ENCODE results near the gene FBXW2.
"Not testable (repeated sequence)": the region's sequence is repeated elsewhere in the genome, so short reads cannot be mapped to it uniquely, and the experiment has no call there.

The FBXW2 gene

DNA sequence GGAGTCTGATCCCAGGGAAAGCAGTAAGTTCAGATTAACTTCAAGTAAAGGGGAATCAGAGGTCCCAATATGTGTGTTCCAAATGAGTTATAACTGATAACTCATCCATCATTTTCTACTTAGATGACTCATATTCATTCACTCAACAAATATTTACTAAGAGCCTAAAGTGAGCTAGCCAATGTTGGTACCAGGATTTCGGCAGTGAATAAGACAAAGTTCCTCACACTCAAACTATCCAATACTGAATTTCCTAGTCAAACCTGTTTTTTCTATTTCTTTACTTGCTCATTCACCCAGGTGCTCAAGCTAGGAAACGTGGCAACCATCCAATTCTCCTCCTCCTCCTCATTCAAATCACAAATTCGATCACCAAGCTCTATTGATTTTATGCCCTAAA is 25.8 kb downstream of the FBXW2 start:
- Mint-ChIP-seq H3K36me3 (peaks cover 100% of the 10 kb centered on the region), H3K27ac (peak overlapping the region; percentile 69), H3K9me3 (no peaks in the 10 kb centered on the region), H3K4me1 (peaks cover 13% of the 10 kb centered on the region), H3K4me3 (no peak overlapping the region)
- no peak for ATAC-seq
- DNase-seq (ENCODE audit: low spot score in 2 of 2): no peak

DNA sequence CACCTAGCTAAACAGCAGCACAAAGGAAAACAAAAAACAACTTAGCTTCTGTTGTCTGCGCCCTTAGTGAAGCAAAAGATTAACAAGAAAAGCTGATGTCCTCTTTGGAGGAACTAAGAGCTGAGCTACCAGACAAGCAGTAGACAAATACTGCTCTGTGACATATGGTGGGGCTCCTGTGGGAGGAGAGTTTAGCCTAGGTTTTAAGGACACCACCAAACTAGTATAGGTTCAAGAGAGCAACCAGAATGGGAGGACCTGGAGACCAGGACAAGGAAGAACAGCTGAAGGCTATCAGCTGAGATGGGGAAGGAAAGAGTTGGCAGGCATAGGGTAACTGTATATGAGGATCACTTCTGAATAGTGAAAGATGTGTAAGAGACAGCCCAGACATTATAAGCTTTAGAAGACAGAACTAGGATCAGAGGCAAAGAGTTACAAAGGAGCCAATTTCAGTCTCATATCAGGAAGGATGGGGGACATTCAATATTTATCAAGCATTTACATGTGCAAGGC is 27.2 kb downstream of the FBXW2 start:
- Mint-ChIP-seq H3K9me3 (no peaks in the 10 kb centered on the region), H3K4me3 (no peak overlapping the region), H3K36me3 (peaks cover 100% of the 10 kb centered on the region), H3K4me1 (peaks cover 13% of the 10 kb centered on the region), H3K27ac (peak overlapping the region; percentile 69)
- DNase-seq (ENCODE audit: low spot score in 2 of 2): no peak
- ATAC-seq: no peak

DNA sequence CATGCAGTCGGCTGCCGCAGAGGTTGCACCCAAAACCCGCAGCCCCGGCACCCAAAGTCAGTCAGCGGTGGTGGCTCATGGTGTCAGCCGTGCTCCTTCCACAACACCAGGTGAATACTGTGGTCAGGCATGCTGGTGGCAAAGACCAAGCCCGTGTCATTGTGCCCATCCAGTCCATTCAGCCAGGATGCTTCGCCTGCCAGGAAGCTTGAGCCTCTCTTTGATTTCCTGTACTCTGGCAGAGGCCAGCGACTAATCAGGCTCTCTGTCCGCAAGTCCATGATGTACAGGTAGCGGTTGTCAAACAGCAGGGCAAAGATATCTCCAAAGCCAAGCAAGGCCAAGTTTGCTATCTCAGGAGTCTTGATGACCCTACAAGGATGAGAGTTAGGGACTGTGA is 28.7 kb downstream of the FBXW2 start:
- peaks cover 100% of the 10 kb centered on the region for H3K36me3 Mint-ChIP-seq
- H3K27ac Mint-ChIP-seq: no peak overlapping the region

DNA sequence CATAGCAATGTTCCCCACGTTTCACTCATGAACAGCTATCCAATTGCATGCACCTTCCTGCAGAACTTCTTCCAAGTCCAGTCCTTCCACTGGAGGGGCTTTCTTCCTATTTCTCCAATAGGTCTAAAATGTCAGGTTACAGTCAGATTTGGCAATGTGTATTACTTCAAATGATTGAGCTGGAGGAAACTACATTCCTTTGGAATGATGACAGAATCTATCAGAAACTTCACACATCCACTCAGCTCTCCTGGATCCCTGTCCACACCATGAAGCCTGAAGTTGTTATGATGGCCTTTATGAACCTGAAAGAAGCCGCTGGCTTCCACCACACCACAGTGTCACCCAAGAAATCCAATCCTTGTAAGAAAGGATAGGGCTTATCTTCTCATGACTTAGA is 32.2 kb downstream of the FBXW2 start:
- H3K9me3 Mint-ChIP-seq: no peaks in the 10 kb centered on the region
- no peaks in the 10 kb centered on the region for H3K4me1 Mint-ChIP-seq
- DNase-seq (ENCODE audit: low spot score in 2 of 2) (no peak), ATAC-seq (no peak)
- no peak overlapping the region for H3K27ac Mint-ChIP-seq
- H3K4me3 Mint-ChIP-seq: no peak overlapping the region
- H3K36me3 Mint-ChIP-seq: peaks cover 85% of the 10 kb centered on the region

More for the DNA sequence above, 28.7 kb downstream of the FBXW2 start:
- DNase-seq (ENCODE audit: low spot score in 2 of 2): no peak
- ATAC-seq: no peak
- Mint-ChIP-seq H3K4me1 (peaks cover 7% of the 10 kb centered on the region), H3K4me3 (no peak overlapping the region), H3K9me3 (no peaks in the 10 kb centered on the region)

DNA sequence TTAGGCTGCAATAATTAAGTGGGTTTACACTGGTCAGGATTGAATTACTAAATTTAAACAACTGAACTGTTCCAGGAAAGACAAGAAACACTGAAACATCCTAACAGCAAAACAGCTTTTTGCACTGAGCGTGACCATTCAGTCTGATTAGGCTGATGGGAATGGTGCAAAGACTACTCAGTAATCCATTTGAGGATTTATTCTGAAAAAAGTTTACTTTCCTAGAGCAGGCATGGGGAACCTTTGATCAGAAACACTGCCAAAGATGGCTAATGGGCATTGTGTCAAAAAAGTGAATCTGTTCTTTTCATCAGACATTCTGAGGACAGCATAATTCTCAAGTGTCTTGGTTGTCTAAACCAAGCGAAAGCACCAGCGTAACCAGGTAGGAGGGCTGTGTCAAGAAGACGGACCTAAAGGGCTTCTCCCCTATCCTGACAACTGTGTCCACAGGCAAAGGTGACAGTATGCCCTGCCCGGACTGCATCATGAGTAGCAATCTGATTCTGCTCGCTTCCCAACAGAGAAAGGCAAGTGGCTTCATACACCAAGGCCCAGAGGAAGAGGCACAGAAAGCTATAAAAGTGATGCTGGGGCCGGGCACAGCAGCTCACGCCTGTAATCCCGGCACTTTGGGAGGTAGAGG is 33.3 kb downstream of the FBXW2 start:
- DNase-seq (ENCODE audit: low spot score in 2 of 2) (no peak), ATAC-seq (no peak)
- Mint-ChIP-seq H3K27ac (peak overlapping the region; percentile 39), H3K4me1 (no peaks in the 10 kb centered on the region), H3K36me3 (peaks cover 74% of the 10 kb centered on the region), H3K4me3 (no peak overlapping the region), H3K9me3 (no peaks in the 10 kb centered on the region)

DNA sequence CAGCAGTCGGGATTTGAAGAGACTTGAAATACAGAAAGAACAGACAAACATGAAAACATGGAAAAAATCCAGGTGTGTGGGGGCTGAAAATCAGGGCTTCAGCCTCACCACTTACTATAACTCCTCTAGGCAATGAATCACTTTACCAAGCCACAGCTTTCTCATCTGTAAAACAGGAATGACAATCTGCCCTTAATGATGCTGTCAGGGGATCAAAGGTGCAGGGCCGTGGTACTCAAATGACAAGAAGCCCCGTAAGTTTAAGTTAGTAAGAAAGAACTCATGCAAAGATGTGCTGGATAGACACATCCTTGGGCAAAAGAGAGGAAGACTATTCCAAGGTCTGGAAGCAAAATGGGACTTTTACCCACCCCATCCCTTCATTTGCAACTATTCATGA is 34.7 kb downstream of the FBXW2 start:
- Mint-ChIP-seq H3K36me3 (peaks cover 60% of the 10 kb centered on the region), H3K4me1 (no peaks in the 10 kb centered on the region), H3K4me3 (no peak overlapping the region), H3K27ac (peak overlapping the region; percentile 39), H3K9me3 (no peaks in the 10 kb centered on the region)
- ATAC-seq (peak; percentile 58), DNase-seq (ENCODE audit: low spot score in 2 of 2) (no peak)

DNA sequence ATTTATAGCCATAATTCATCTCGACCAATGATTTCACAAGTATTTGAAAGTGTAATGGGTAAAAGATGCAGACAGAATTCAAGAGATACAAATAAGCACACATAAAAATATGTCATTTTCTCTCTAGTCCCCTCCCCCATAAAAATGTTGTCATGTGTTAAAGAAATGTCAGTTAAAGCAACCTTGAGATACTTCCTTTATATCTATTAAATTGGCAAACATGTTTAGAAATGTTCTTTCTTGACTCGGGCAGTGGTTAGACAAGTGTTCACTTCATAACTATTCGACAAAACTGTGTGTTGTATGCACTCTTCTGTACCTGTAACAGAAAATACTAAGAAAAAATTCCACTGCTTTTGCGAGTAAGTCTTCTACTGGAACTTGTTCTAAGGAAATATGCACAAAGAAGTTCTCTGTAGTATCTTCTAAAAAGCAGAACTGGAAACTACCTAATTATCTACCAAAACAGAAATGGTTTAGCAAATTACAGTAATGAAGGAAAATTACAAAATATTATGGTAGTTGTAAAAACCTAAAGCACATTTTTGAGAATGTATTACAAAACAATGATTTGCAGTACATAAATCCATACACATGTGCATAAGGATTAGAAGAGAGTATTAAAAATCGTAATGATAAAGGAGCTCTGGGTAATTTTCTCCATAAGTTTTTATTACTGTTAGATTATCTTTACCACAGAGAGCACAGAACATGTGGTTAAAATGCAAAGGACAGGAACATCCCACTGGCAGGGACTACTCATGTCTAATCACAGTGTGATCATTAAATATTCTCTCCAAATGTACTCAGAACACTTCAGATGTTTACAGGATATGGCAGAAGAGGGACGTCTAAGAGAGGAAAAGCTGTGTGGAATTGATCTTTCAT is 35.9 kb downstream of the FBXW2 start:
- no peaks in the 10 kb centered on the region for H3K4me1 Mint-ChIP-seq
- peak overlapping the region; percentile 18 for H3K27ac Mint-ChIP-seq
- DNase-seq (ENCODE audit: low spot score in 2 of 2): no peak
- H3K36me3 Mint-ChIP-seq: peaks cover 48% of the 10 kb centered on the region
- ATAC-seq: no peak
- no peaks in the 10 kb centered on the region for H3K9me3 Mint-ChIP-seq
- H3K4me3 Mint-ChIP-seq: no peak overlapping the region

DNA sequence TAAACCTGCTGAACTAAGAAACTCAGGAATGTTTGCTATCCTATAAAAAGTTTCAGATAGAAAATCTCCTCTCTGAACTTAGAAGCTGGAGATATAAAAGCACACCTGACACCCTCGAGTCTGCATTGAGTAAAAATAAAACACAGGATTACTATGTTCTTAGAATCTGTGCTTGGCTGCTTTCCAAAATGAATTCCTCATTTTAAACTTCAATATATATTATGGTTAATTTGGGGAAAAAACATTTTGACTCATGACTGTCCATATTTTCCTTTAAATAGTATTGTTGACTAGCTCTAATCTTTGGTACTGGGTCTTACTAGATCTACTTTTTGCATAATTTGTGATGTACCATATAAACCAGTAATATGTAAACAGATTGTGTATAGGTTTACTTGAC is 36.7 kb downstream of the FBXW2 start:
- Mint-ChIP-seq H3K36me3 (peaks cover 40% of the 10 kb centered on the region), H3K9me3 (no peaks in the 10 kb centered on the region), H3K27ac (peak overlapping the region; percentile 18), H3K4me1 (no peaks in the 10 kb centered on the region), H3K4me3 (no peak overlapping the region)
- ATAC-seq: no peak
- no peak for DNase-seq (ENCODE audit: low spot score in 2 of 2)

DNA sequence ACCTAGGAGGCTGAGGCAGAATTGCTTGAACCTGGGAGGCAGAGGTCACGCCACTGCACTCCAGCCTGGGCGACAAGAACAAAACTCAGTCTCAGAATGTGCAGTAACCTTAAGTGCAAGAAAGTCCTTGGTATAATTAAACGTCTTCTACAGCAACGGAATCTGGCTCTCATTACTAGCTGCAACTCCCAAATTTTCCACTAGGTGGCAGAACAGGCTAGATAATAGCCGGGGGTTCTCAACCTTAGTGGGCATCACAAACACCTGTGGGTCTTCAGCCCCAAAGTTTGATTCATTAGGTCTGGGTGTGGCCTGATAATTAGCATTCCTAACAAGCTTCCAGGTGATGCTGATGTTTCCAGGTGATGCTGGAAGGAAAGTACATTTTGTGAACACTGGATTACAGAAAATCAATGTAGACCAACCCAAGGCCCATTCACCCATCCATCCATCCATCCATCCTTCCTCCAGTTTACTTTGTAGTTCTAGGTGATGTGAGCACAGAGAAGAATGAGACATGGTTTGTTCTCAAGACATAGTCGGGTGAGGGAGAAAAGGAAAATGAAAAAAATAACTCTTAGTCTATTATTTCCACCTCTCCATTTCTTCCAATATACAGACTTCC is 37.3 kb downstream of the FBXW2 start:
- H3K4me1 Mint-ChIP-seq: no peaks in the 10 kb centered on the region
- H3K36me3 Mint-ChIP-seq: peaks cover 34% of the 10 kb centered on the region
- DNase-seq (ENCODE audit: low spot score in 2 of 2): peak; percentile 68 to 89
- H3K4me3 Mint-ChIP-seq: no peak overlapping the region
- no peak overlapping the region for H3K27ac Mint-ChIP-seq
- H3K9me3 Mint-ChIP-seq: no peaks in the 10 kb centered on the region
- peak; percentile 69 for ATAC-seq

DNA sequence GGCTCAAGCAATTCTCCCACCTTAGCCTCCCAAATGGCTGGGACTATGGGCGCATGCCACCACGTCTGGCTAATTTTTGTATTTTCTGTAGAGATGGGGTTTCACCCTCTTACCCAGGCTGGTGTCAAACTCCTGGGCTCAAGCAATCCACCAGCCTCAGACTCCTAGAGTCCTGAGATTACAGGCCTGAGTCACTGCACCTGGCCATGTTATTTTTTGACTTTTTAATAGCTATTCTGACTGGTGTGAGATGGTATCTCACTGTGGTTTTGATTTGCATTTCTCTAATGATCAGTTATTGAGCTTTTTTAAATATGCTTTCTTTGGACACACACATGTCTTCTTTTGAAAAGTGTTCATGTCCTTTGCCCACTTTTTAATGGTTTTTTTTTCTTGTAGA is 38.2 kb downstream of the FBXW2 start:
- no peaks in the 10 kb centered on the region for H3K9me3 Mint-ChIP-seq

DNA sequence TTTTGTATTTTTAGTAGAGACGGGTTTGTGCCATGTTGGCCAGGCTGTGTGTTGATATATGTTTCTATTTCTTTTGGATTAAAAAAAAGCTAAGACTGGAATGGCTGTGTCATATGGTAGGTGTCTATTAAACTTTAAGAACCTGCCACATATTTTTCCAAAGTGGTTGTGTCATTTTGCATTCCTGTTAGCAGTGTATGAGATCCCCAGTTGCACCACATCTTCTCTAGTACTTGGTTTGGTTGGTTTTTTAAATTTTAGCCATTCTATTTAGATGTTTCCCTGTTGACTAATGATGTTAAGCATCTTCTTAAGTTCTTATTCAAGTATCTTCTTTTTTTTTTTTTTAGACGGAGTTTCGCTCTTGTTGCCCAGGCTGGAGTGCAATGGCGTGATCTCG is 42.8 kb downstream of the FBXW2 start:
- ATAC-seq (no peak), DNase-seq (ENCODE audit: low spot score in 2 of 2) (no peak)
- H3K4me1 Mint-ChIP-seq: no peaks in the 10 kb centered on the region
- H3K36me3 Mint-ChIP-seq: no peaks in the 10 kb centered on the region
- H3K4me3 Mint-ChIP-seq: no peak overlapping the region
- H3K9me3 Mint-ChIP-seq: no peaks in the 10 kb centered on the region
- no peak overlapping the region for H3K27ac Mint-ChIP-seq

More for the DNA sequence above, 38.2 kb downstream of the FBXW2 start:
- H3K27ac Mint-ChIP-seq: no peak overlapping the region
- H3K4me1 Mint-ChIP-seq: no peaks in the 10 kb centered on the region
- DNase-seq (ENCODE audit: low spot score in 2 of 2) (no peak), ATAC-seq (no peak)
- peaks cover 25% of the 10 kb centered on the region for H3K36me3 Mint-ChIP-seq
- no peak overlapping the region for H3K4me3 Mint-ChIP-seq

DNA sequence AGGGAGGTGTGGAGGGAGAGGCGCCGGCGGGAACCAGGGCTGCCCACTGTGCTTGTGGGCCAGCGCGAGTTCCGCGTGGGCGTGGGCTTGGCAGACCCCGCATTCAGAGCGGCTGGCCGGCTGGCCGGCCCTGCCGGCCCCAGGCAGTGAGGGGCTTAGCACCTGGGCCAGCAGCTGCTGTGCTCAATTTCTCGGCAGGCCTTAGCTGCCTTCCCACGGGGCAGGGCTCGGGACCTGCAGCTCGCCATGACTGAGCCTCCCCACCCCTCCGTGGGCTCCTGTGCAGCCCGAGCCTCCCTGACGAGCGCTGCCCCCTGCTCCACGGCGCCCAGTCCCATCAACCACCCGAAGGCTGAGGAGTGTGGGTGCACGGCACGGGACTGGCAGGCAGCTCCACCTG is 46.9 kb downstream of the FBXW2 start:
- not testable (repeated sequence) for H3K4me1 Mint-ChIP-seq; H3K27ac Mint-ChIP-seq; DNase-seq (ENCODE audit: low spot score in 2 of 2); H3K9me3 Mint-ChIP-seq; ATAC-seq; H3K36me3 Mint-ChIP-seq; H3K4me3 Mint-ChIP-seq

DNA sequence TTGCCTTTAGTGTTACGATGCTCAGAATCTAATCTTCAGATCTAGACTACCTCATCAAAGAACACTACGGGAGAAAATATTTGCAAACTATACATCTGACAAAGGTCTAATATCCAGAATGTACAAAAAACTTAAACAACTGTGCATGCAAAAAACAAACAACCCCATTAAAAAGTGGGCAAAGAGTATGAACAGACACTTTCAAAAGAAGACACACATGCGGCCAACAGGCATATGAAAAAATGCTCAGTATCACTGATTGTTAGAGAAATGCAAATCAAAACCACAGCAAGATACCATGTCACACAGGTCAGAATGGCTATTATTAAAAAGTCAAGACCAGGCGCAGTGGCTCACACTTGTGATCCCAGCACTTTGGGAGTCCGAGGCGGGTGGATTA is 47.9 kb downstream of the FBXW2 start:
- no peaks in the 10 kb centered on the region for H3K4me1 Mint-ChIP-seq
- ATAC-seq (no peak), DNase-seq (ENCODE audit: low spot score in 2 of 2) (no peak)
- H3K27ac Mint-ChIP-seq: no peak overlapping the region
- no peaks in the 10 kb centered on the region for H3K9me3 Mint-ChIP-seq
- no peak overlapping the region for H3K4me3 Mint-ChIP-seq
- H3K36me3 Mint-ChIP-seq: no peaks in the 10 kb centered on the region

DNA sequence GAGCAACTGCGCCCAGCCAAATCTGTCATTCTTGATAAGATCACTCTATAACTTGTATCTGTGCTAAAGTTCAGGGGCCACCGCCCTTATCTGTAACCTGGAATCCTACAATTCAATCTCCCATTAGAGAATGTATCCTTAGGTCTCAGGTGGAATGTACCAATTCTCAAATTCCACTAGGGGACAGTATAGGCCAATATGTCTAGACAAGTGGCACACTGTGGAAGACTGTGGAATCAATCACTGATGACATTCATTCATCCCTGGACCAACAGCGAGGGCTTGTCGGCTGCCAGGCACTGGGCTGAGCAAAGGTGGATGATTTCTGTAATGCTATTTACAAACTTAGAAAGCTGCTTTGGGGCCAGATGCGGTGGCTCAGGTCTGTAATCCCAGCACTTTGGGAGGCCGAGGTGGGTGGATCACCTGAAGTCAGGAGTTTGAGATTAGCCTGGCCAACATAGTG is 50.2 kb downstream of the FBXW2 start:
- ATAC-seq (peak; percentile 76), DNase-seq (ENCODE audit: low spot score in 2 of 2) (no peak)
- H3K27ac Mint-ChIP-seq: no peak overlapping the region
- no peaks in the 10 kb centered on the region for H3K9me3 Mint-ChIP-seq
- no peaks in the 10 kb centered on the region for H3K36me3 Mint-ChIP-seq
- no peak overlapping the region for H3K4me3 Mint-ChIP-seq
- H3K4me1 Mint-ChIP-seq: no peaks in the 10 kb centered on the region

DNA sequence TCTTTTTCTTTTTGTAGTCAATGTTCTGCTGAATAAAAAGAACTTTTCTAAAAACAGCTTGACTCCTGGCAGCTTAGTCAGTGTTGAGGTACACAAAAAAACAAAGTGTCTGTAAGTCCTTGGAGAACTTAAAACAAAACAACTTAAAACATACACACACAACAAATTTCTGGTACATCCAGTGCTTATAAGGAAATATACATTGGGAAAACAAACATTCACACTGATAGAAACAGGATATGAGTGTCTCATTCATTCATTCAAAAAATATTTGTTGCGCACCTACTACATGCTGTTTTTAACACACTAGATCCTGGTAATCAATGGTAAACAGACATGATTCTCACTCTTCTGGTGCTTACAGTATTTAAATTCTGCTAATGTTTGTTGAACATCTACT is 51.5 kb downstream of the FBXW2 start:
- Mint-ChIP-seq H3K4me1 (no peaks in the 10 kb centered on the region), H3K36me3 (no peaks in the 10 kb centered on the region), H3K4me3 (no peak overlapping the region), H3K27ac (no peak overlapping the region), H3K9me3 (no peaks in the 10 kb centered on the region)
- ATAC-seq (no peak), DNase-seq (ENCODE audit: low spot score in 2 of 2) (no peak)
